Measurements from ENCODE around the gene HDAC9. TPM values are rescaled to one million over a fixed set of nuclear protein-coding genes. Genes with fewer than 3 reads are reported as not detected.

The HDAC9 gene
- total RNA-seq, 6 donors from 2014 or later = 8.4 to 23.1 (median 10.4) TPM

DNA sequence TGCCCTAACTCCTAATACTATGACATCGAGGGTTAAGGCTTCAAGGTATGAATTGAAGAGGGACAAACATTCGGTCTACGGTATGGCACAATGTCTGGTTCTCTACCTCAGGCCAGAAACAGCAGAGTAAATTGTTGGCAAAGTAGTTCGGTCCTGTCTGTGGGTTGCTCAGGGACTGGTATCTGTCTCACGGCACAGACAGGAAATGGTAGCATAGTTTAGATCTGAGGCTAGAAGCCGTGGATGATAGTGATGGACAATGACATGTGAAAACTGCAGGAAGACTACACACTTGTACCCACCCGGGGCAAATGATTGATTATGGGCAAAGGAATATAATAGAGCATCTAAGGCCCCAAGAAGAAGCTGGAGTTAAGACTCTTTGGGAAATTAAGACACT is 515.7 kb downstream of the HDAC9 start:
- Histone ChIP-seq H3K27me3 (no peaks in the 10 kb centered on the region), H3K36me3 (no peaks in the 10 kb centered on the region), H3K4me3 (no peak overlapping the region), H3K27ac (no peak overlapping the region), H3K4me1 (no peaks in the 10 kb centered on the region), H3K9me3 (no peaks in the 10 kb centered on the region)
- WGBS, 2 donors = 63 to 71% methylated on average over 7 of the region's 7 CpGs
- no peak for DNase-seq
- no peak for ATAC-seq (ENCODE audit: low FRiP score in 2 of 2)
- TF ChIP-seq POLR2A (IDR thresholded peaks at IDR 0.05) (no peak), EP300 (IDR thresholded peaks at IDR 0.05) (no peak), POLR2AphosphoS5 (IDR thresholded peaks at IDR 0.05) (no peak)
- TF ChIP-seq, protein P1, sequence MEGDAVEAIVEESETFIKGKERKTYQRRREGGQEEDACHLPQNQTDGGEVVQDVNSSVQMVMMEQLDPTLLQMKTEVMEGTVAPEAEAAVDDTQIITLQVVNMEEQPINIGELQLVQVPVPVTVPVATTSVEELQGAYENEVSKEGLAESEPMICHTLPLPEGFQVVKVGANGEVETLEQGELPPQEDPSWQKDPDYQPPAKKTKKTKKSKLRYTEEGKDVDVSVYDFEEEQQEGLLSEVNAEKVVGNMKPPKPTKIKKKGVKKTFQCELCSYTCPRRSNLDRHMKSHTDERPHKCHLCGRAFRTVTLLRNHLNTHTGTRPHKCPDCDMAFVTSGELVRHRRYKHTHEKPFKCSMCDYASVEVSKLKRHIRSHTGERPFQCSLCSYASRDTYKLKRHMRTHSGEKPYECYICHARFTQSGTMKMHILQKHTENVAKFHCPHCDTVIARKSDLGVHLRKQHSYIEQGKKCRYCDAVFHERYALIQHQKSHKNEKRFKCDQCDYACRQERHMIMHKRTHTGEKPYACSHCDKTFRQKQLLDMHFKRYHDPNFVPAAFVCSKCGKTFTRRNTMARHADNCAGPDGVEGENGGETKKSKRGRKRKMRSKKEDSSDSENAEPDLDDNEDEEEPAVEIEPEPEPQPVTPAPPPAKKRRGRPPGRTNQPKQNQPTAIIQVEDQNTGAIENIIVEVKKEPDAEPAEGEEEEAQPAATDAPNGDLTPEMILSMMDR (IDR thresholded peaks at IDR 0.05) = no peak

DNA sequence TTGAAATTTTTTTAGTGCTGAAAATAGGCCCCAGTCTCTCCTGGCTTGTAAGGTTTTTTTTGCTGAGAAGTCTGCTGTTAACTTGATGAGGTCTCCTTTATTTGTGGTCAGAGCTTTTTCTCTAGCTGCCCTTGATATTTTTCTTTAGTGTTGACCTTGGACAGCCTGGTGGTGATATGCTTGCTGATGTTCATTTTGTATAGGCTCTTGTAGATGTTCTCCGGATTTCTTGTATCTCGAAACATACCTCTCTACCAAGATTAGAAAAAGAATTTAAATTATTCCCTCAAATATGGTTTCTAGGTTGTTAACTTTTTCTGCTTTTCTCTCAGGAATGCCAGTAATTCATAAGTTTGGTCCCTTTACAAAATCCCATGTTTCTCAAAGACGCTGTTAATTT is 519.5 kb downstream of the HDAC9 start:
- H3K9me3 ChIP-seq = no peaks in the 10 kb centered on the region
- WGBS, 2 donors = 88 to 98% methylated on average over 3 of the region's 3 CpGs
- no peak overlapping the region for H3K27ac ChIP-seq
- no peak overlapping the region for H3K4me3 ChIP-seq
- DNase-seq (no peak), ATAC-seq (ENCODE audit: low FRiP score in 2 of 2) (no peak)
- H3K4me1 ChIP-seq = no peaks in the 10 kb centered on the region
- no peaks in the 10 kb centered on the region for H3K36me3 ChIP-seq
- TF ChIP-seq, protein P1 (IDR thresholded peaks at IDR 0.05) = no peak
- TF ChIP-seq POLR2AphosphoS5 (IDR thresholded peaks at IDR 0.05) = no peak
- no peak for TF ChIP-seq EP300 (IDR thresholded peaks at IDR 0.05)
- H3K27me3 ChIP-seq = no peaks in the 10 kb centered on the region

- Histone ChIP-seq H3K36me3 (no peaks in the 10 kb centered on the region), H3K4me3 (no peak overlapping the region), H3K4me1 (no peaks in the 10 kb centered on the region), H3K9me3 (no peaks in the 10 kb centered on the region), H3K27ac (no peak overlapping the region), H3K27me3 (no peaks in the 10 kb centered on the region)
- DNase-seq (no peak), ATAC-seq (ENCODE audit: low FRiP score in 2 of 2) (no peak)
- TF ChIP-seq POLR2AphosphoS5 (IDR thresholded peaks at IDR 0.05) (no peak), POLR2A (IDR thresholded peaks at IDR 0.05) (no peak), EP300 (IDR thresholded peaks at IDR 0.05) (no peak)
- TF ChIP-seq, protein P1 (IDR thresholded peaks at IDR 0.05) = no peak
- WGBS, 2 donors = 74 to 86% methylated on average over 1 of the region's 1 CpG
Observed at GRCh38 chr7:19016140-19016539, 520.6 kb downstream of the HDAC9 start.

DNA sequence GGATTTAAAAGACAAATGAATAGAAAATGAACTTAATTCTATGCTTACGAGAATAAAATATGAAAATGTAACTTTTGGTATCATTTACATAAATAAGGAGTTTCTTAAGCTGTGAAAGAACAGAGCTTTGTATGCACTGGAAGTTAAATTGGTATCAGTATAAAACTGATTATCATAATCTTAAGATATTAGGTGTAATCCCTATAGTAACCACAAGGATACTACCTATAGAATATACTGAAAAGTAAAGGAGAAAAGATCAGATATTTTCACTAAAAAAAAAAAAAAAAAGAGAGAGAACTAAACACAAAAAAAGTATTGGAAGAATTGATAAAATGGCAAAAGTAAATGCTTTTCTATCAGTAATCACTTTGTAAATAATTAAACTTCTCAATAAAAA is 521.8 kb downstream of the HDAC9 start:
- no peaks in the 10 kb centered on the region for H3K27me3 ChIP-seq
- TF ChIP-seq EP300 (IDR thresholded peaks at IDR 0.05) (no peak), POLR2A (IDR thresholded peaks at IDR 0.05) (no peak), POLR2AphosphoS5 (IDR thresholded peaks at IDR 0.05) (no peak)
- TF ChIP-seq, protein P1 (IDR thresholded peaks at IDR 0.05) = no peak
- WGBS, 2 donors = 73 to 79% methylated on average over 1 of the region's 1 CpG
- no peaks in the 10 kb centered on the region for H3K9me3 ChIP-seq
- no peak overlapping the region for H3K4me3 ChIP-seq
- ATAC-seq (ENCODE audit: low FRiP score in 2 of 2) (no peak), DNase-seq (no peak)
- H3K36me3 ChIP-seq = no peaks in the 10 kb centered on the region
- no peaks in the 10 kb centered on the region for H3K4me1 ChIP-seq
- no peak overlapping the region for H3K27ac ChIP-seq

- Histone ChIP-seq H3K36me3 (no peaks in the 10 kb centered on the region), H3K27me3 (no peaks in the 10 kb centered on the region), H3K4me1 (no peaks in the 10 kb centered on the region), H3K4me3 (no peak overlapping the region), H3K9me3 (no peaks in the 10 kb centered on the region), H3K27ac (no peak overlapping the region)
- no peak for TF ChIP-seq POLR2A (IDR thresholded peaks at IDR 0.05)
- no peak for TF ChIP-seq EP300 (IDR thresholded peaks at IDR 0.05)
- TF ChIP-seq, protein P1 (IDR thresholded peaks at IDR 0.05) = no peak
- no peak for TF ChIP-seq POLR2AphosphoS5 (IDR thresholded peaks at IDR 0.05)
- ATAC-seq (ENCODE audit: low FRiP score in 2 of 2) (no peak), DNase-seq (no peak)
- WGBS, 2 donors = 78 to 80% methylated on average over 2 of the region's 2 CpGs
Observed at GRCh38 chr7:19020062-19020461, 524.5 kb downstream of the HDAC9 start.
